ENCODE results near the gene SAFB. TPM values are rescaled to one million over a fixed set of nuclear protein-coding genes. Genes with fewer than 3 reads are reported as not detected.

SAFB gene
- total RNA-seq, 1 experiment from 2014 or later: 33.0 TPM

DNA sequence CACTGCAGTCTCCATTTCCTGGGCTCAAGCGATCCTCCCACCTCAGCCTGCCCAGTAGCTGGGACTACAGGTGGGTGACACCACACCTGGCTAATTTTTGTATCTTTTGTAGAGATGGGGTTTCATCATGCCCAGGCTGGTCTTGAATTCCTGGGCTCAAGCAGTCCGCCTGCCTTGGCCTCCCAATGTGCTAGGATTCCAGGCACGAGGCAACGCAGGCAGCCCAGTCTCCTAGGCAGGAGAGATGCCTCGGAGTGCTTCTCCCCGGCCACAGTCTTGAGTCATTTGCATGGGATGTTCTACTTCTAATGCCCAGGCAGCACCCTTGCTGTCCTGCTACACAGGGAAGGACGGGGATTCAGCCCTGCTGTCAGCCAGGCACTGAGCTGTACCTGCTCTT is 48.7 kb downstream of the SAFB start:
- Histone ChIP-seq H3K27me3 (no peaks in the 10 kb centered on the region), H3K36me3 (peaks cover 1% of the 10 kb centered on the region), H3K4me3 (no peak overlapping the region), H3K9me3 (no peaks in the 10 kb centered on the region)
- DNase-seq: no peak

DNA sequence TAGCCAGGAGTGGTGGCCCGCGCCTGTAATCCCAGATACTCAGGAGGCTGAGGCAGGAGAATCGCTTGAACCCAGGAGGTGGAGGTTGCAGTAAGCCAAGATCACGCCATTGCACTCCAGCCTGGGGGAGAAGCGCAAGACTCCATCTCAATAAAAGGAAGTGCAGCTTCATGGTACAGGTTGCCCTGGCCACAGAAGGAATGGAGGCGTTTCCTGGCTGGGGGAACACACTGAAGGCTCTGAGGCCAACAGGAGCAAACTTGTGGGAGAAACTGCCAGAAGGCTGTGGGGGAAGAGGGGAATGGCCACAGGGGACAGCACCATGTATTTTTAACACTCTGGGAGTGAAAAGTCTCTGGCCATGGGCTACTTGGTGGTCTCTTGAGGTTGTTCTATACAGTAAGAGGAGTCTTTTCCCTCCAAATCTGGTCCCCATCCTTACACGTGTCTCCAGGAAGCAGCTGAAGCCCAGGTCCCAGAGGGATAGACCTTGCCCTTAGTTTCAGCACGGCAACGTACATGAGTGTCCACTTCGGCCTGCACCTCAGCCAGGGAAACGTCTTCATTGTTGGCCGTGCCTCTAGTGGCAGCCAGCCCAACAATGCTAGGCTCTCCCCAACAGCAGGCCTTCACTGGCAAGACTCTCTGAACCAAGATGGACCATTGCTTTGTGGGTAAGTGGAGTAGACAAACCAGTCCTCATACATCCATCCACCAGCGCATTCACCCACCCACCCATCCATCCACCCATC is 50.0 kb downstream of the SAFB start:
- no peak overlapping the region for H3K4me3 ChIP-seq
- H3K36me3 ChIP-seq: no peaks in the 10 kb centered on the region; the same call in 1 of the 2 replicates
- H3K27me3 ChIP-seq: no peaks in the 10 kb centered on the region
- no peaks in the 10 kb centered on the region for H3K9me3 ChIP-seq
- DNase-seq: no peak

DNA sequence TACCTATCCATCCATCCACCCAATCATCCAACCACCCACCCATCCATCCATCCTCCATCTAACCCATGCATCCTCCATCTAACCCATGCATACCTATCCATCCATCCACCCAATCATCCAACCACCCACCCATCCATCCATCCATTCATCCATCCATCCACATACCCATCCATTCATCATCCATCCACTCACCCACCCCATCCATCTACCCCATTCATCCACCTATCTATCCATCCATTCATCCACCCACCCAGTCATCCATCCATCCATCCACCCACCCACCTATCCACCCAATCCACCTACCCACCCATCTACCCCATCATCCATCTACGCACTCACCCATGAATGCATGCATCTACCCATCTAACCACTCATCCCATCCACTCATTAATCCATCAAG is 50.9 kb downstream of the SAFB start:
- no peak overlapping the region for H3K4me3 ChIP-seq
- no peaks in the 10 kb centered on the region for H3K27me3 ChIP-seq
- H3K9me3 ChIP-seq: no peaks in the 10 kb centered on the region
- H3K36me3 ChIP-seq: no peaks in the 10 kb centered on the region; the same call in 1 of the 2 replicates
- DNase-seq: no peak

DNA sequence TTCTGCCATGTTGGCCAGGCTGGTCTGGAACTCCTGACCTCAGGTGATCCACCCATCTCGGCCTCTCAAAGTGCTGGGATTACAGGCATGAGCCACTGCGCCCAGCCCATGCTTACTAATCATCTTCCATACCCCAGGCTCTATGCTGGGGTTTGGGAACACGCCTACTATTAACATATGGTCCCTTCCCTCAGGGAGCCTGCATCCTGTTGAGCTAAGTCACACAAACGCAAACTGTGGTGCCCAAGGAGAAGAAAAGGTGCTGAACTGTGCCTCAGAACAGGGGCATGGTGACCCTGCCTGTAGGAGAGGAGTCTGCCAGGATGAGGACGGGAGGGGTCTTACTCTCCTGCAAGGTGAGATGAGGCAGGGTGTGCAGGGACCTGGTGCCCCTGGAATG is 51.8 kb downstream of the SAFB start:
- H3K4me3 ChIP-seq: no peak overlapping the region
- H3K9me3 ChIP-seq: no peaks in the 10 kb centered on the region
- no peaks in the 10 kb centered on the region; the same call in 1 of the 2 replicates for H3K36me3 ChIP-seq
- H3K27me3 ChIP-seq: no peaks in the 10 kb centered on the region
- DNase-seq: no peak

DNA sequence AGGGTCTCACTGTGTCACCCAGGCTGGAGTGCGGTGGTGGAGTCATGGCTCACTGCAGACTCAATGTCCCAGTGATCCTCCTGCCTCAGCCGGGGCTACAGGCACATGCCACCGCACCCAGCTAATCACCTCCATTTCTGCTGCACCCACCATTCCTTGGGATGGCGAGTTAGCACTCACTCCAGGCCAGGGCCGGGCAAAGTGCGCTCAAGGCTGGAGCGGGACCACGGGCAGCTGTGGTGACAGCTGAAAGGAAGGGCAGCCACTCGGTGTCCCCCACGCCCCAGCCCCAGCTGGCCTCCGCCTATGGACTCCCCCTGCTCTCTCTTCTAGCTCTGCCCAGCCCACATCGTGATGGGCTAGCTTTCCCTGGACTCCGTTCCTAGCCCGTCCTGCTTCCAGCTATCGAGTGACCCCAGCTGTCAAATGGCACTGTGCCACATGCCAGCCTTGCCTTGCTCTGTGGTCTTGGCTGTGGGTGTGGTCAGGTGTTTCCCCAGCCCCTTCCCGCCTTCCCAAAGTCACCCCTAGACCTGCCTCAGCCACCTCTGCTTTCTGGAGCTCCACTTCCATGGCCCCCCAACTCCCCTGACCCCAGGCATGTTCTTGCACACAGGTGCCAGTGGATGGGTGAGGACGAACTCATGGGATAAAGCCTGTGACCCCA is 53.4 kb downstream of the SAFB start:
- Histone ChIP-seq H3K27me3 (no peaks in the 10 kb centered on the region), H3K9me3 (no peaks in the 10 kb centered on the region), H3K4me3 (no peak overlapping the region), H3K36me3 (no peaks in the 10 kb centered on the region; the same call in 1 of the 2 replicates)
- no peak for DNase-seq

DNA sequence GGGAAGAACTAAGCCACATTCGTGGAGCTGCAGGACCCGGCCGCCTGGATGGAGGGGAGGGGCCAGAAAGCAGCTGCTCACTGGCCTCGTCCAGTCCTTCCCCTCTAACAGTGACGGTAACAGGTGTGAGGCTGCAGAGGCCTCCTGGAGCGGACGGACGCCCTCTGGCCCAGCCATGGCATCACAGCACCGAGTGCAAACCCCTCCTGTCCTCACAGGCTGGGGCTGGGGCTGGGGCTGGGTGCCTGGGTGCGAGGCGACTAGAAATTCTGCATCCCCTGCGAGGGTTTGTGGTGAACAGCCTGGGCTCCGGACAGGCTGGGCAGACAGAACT is 53.9 kb downstream of the SAFB start:
- no peaks in the 10 kb centered on the region for H3K9me3 ChIP-seq
- H3K4me3 ChIP-seq: no peak overlapping the region
- no peak for DNase-seq
- H3K36me3 ChIP-seq: no peaks in the 10 kb centered on the region
- no peaks in the 10 kb centered on the region for H3K27me3 ChIP-seq

DNA sequence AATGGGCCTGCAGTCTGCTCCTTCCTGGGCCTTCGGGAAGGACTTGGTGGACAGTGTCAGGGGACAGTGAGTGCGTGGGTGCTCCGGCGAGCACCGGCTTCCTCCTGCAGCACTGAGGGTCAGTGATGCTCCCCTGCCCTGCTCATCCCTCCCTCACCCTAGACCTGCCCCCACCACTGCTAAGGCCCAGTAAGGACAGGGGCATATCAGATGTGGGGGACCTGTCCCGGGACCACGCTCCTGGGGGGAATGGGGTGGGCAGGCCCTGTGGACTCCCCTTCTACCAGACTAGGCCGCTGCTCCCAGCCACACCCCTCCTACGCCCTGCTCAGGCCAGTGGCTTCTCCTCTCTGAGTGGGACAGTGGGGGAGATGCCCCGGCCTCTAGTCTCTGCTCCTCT is 54.3 kb downstream of the SAFB start:
- H3K4me3 ChIP-seq: no peak overlapping the region
- no peaks in the 10 kb centered on the region for H3K9me3 ChIP-seq
- H3K36me3 ChIP-seq: no peaks in the 10 kb centered on the region
- H3K27me3 ChIP-seq: no peaks in the 10 kb centered on the region
- DNase-seq: no peak

DNA sequence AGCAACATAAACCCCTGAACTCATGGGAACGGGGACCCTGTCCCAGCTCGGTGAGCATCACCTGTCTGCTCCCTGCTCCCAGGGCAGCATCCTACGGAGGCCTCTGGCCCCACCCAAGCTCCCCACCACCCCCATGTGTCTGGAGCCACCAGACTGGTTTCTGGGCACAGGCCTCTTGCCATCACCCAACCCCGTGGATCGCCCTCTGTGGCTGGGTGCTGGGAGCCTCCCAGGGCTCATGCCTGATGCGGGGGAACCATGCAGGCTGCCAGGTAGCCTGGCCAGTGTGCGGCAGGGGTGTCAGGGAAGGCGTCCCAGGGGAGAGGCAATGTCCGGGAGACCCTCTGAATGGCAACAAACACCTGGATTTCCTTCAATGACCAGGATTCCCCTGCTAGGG is 54.7 kb downstream of the SAFB start:
- Histone ChIP-seq H3K4me3 (no peak overlapping the region), H3K27me3 (no peaks in the 10 kb centered on the region), H3K36me3 (no peaks in the 10 kb centered on the region), H3K9me3 (no peaks in the 10 kb centered on the region)
- no peak for DNase-seq

DNA sequence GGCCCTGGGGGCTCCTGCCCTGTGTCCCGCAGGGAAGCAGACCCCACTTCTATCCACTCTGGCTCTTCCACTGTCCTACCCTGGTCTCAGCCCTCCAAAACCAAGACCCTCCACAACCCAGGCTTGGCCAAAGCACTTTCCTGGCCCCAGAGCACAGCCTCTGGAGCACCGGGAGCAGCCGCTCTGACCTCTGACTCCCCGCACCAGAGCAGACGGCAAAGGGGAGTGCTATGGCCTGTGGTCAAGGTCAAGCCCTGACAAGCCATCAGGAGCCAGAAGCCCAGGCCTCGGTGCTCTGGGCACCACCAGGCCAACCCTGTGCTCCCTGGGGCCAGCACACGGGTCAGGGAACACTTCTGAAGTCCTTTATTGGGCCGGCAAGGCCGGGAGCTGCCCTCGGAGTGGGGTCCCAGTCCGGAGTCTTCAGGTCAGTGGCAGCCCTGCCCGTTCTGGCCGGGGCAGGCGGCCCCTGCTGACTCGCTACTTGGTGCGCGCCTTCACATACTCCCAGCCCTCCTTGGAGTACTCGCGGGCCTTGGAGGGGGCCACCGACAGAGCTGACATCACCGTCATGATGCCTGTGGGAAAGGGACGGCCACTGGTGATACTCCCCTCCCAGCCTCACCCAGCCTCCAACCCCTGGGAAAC is 55.3 kb downstream of the SAFB start:
- H3K9me3 ChIP-seq: no peaks in the 10 kb centered on the region
- no peak for DNase-seq
- H3K4me3 ChIP-seq: no peak overlapping the region
- H3K36me3 ChIP-seq: no peaks in the 10 kb centered on the region
- H3K27me3 ChIP-seq: no peaks in the 10 kb centered on the region

DNA sequence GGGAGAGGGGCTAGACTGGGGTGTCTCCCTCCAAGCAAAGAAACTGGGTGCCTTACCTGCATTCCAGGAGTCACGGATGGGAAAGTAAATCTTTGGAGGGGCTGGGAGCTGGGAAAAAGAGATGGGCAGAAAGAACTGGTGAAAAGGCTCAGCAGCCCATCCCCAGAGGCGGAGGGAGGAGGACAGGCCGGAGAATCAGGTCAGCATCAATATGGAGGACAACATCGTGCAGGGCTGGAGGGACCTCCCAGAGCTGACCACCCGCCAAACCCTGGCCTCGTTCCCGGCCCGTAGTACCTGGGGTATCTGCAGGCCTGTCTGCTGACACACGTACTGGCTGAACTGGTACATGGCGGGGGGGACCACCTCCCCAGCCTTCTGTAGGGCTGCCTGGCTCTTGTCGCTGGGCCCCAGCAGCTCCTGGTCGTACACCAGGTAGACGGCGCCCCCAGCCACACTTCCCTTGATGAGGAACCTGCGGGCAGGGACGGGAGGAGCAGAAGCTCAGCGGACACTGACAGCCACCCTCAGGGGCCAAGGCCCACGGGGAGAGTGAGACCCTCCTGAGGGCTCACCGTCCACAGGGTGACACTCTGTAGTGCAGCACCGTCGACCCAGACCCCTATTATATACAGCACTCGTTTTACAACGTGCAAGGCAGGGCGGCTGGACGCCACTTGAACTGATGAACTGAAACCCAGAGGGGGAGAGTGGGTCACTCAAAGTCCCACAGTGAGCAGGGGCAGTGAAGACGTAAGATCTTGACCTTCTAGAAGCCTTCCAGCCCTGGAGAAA is 56.6 kb downstream of the SAFB start:
- DNase-seq: no peak
- Histone ChIP-seq H3K9me3 (no peaks in the 10 kb centered on the region), H3K4me3 (peak overlapping the region; percentile 84), H3K36me3 (no peaks in the 10 kb centered on the region), H3K27me3 (no peaks in the 10 kb centered on the region)

DNA sequence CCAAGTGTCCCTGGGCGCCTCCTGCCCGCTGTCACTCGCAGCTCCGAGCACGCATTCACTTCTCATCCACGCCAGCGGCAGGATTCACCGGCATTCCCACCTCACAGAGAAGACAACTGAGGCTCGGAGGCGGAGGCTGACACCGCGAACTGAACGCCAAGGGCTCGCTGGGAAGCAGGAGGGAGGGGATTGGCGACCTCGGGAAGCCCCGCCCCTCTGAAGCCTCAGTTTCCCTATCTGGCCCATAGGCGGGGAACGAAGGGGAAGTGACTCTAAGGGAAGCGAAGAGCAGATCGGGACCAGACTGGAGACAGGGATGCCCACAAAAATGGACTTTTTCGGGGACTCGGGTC is 57.2 kb downstream of the SAFB start:
- no peak for DNase-seq
- no peaks in the 10 kb centered on the region for H3K27me3 ChIP-seq
- H3K4me3 ChIP-seq: peak overlapping the region; percentile 84
- no peaks in the 10 kb centered on the region for H3K36me3 ChIP-seq
- no peaks in the 10 kb centered on the region for H3K9me3 ChIP-seq

DNA sequence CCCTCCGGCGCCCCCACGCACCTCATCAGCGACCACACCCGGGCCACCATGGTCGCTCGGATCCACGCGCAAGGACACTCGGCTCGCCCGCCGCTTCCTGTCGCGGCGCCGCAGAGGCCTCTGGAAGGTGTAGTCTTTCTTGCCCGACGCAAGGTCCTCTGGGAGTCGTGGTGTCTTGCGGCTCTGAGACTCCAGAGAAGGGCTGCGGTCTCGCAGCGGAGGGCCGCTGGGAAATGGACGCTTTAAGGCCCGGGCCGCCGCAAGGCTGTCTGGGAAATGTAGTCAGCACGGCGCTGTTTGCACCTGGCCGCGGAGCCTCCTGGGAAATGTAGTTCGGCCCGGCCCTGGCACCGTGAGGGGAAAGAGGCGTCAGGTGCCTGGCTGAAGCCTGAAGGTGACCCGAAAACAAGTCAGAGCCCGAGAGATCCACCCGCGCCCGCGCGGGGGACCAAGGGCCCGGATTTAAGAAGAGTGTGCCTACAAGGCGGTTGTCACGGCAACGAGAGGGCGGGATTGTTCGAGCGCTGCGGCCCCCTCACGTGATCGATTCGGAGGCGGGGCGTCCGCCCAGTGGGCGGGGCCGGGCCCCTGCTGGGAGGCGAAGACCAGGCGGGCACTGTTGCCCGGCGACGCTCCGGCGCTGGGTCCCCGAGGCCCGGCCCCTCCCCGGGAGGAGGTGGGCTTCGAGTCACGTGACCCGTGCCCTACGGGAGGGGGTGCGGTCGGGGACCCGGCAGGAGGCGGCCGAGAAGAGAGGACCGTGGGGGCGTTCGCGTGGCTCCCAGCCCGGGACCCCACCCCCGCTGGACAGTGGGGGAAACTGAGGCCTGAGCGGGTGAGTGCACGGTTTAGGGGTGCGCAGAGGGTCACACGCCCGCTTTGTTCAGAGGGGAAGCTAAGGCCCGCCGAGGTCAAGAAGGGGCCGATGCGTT is 57.8 kb downstream of the SAFB start, which contains the start of the genes HSD11B1L and MICOS13:
Gene HSD11B1L, plus strand, starts transcription at position 591 of the 932 bp plus-strand sequence. CDS start 3,806 bp downstream, outside the sequence.
Gene MICOS13, minus strand, starts transcription at position 80 of the 932 bp plus-strand sequence. Its CDS starts 30 bp downstream, at position 50.
- H3K9me3 ChIP-seq: no peaks in the 10 kb centered on the region
- peak within 1 kb of the TSS; percentile 84 for H3K4me3 ChIP-seq
- no peaks in the 10 kb centered on the region for H3K27me3 ChIP-seq
- DNase-seq: peak; percentile 94
- no peaks in the 10 kb centered on the region for H3K36me3 ChIP-seq

DNA sequence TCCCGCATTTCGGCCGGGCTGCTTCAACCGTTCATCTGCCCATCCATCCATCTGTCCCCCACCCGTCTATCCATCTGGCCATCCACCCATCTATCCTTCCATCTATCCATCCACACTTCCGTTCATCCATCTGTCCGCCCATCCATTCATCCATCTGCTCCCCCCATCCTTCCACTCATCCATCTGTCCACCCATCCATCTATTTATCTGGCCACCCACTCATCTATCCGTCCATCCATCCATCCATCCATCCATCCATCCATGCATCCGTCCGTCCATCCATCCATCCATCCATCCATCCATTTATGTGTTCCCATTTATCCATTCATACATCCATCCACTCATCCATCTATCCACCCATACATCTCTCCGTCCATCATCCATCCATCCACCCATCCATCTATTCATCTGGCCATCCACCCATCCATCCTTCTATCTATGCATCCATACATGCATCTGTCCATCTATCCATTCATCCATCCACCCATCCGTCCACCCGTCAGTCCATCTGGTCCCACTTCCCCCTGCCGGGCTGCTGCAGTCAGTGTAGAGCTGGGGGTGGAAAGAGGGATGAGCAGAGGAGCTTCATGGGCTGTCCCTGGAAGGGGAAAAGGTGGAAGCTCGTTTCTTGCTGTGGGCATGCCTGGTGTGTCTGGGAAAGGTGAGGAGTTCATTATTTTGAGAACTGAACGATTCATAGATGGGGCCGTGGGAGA is 58.7 kb downstream of the SAFB start:
- Histone ChIP-seq H3K9me3 (no peaks in the 10 kb centered on the region), H3K27me3 (no peaks in the 10 kb centered on the region), H3K36me3 (no peaks in the 10 kb centered on the region), H3K4me3 (no peak overlapping the region)
- no peak for DNase-seq

DNA sequence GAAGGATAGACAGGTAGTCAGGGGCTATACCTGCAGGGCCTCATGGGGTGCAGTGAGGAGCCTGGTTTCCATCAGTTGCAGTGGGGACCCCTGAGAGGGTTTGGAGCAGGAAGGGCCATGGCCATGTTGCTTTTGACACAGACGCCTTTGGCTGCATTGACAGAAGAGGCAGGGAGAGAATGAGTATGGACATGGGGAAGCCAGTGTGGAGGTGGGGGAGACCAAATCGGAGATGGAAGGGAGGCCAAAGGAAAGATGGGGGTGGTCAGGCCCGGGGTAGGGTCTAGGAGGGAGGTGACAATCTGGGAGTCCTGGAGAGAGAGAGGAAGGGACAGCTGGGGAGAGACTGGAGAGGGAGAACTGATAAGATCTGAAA is 59.2 kb downstream of the SAFB start:
- H3K36me3 ChIP-seq: no peaks in the 10 kb centered on the region
- no peaks in the 10 kb centered on the region for H3K27me3 ChIP-seq
- no peak for DNase-seq
- H3K4me3 ChIP-seq: no peak overlapping the region
- H3K9me3 ChIP-seq: no peaks in the 10 kb centered on the region

DNA sequence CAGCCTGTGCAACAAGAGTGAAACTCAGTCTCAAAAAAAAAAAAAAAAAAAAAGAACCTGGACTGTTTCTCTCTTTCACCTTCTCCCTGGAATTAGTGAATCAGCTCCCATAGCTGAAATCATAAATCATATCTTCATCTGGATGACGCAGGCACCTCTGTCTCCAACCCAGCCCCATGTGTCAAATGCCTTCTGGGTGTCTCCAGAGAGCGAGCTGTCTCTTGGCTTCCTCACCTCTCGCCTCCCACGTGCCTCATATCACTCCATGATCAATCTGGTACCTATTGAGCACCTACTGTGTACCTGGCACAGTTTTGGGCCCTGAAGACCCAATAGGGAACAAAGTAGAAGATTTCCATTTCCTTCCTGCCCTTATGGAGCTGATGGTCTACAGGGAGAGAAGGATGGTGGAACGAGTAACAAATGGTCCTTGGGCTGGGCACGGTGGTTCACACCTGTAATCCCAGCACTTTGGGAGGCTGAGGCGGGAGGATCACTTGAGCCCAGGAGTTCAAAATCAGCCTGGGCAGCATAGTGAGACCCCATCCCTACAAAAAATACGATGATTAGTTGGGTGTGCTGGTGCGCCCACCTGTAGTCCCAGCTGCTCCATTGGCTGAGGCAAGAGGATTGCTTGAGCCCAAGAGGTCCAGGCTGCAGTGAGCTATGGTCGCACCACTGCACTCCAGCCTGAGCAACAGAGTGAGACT is 60.4 kb downstream of the SAFB start:
- no peak for DNase-seq
- H3K36me3 ChIP-seq: no peaks in the 10 kb centered on the region
- H3K9me3 ChIP-seq: no peaks in the 10 kb centered on the region
- no peak overlapping the region for H3K4me3 ChIP-seq
- no peaks in the 10 kb centered on the region for H3K27me3 ChIP-seq
